Renal cortical epithelial cell (primary cell): ENCODE data around the gene IGF1R. TPM values are rescaled to one million over a fixed set of nuclear protein-coding genes. Genes with fewer than 3 reads are reported as not detected.
A peak's percentile ranks its signal among the peaks of the same experiment; 100 is the strongest.

Experiments used
- DNase-seq: peaks from one replicate; pipeline ENCODE4 v3.0.0-alpha.2; 2011; ENCODE audit warnings: low read depth
- total RNA-seq: library from RNA; depleted of rRNA; stranded (reverse); fragments of >200 nt; gene quantifications from 2 replicates; pipeline ENCODE4 v1.2.3, GENCODE V29; 2014

IGF1R gene
- total RNA-seq, 1 donor from 2014 or later, result 272 TPM

GRCh38 chr15:98703126-98703685, 54.9 kb downstream of the IGF1R start:
- DNase-seq, result no peak

GRCh38 chr15:98705070-98705469, 56.7 kb downstream of the IGF1R start:
- DNase-seq, result no peak

DNA sequence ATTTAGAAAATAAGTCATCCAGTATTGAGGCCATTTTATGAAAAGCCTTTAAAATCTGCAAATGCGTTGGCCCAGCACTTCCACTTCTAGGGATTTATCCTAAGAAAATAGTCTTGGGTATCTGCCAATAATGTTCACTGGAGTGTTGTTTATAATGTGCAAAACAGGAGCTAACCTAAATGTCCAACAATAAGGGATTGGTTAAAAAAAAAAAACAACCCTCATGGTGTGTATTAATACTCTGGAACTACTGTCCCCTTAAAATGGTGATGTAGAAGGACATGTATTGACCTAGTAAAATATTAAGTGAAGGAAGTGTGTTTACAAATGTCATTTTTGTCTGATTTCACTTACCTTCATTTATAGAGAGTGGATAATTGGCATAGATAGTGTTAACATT, 58.0 kb downstream of the IGF1R start:
- no peak for DNase-seq

GRCh38 chr15:98706986-98707385, 58.6 kb downstream of the IGF1R start:
- no peak for DNase-seq

- DNase-seq, result no peak
Observed at GRCh38 chr15:98708037-98708590, 59.8 kb downstream of the IGF1R start.

DNA sequence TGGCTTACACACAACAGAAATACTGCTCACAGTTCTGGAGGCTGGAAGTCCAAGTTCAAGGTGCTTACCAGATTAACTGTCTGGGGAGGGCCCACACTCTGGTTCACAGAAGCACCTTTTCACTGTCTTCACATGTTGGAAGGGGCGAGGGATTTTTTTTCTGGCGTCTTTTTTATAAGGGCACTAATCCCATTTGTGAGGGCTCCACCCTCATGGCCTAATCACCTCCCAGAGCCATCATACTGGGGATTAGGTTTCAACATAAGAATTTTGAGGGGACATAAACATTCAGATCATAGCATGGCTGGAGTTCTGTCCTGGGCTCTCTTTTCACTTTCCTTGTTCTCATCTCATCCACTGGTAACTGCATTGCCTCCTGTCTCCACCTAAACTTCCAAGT, 63.5 kb downstream of the IGF1R start:
- no peak for DNase-seq

DNA sequence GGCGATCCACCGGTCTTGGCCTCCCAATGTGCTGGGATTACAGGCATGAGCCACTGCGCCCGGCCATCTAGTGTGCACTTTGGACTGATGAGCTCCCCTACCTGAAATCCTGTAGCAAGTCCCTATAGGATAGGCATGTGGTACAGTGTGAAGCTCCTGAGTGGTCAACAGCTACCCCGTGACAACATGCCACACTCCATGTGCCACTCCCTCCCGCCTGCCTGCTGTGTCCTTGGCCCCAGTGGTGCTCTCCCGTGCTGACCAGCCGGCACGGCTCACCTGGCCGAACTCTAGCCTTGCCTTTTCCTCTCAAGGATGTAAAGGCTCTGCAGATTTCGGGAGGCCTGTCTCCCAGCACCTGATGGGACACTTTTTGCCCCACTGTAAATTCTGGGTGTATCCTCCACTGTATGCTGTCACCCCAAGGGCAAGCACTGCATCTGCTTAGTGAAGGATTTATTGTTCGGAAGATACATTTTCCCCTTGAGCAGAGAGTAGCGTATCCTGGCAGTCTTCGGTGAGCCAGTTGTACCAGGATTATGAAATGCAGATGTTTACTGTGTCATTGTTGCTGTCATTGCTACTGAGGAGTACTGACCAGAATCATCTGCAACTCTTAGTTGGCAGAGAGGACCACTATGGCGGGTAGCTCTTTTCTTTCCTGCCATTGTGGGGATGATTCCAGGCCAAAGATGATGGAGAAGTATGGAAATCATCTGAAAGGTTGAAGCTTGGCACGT, 64.7 kb downstream of the IGF1R start:
- DNase-seq, result no peak

DNA sequence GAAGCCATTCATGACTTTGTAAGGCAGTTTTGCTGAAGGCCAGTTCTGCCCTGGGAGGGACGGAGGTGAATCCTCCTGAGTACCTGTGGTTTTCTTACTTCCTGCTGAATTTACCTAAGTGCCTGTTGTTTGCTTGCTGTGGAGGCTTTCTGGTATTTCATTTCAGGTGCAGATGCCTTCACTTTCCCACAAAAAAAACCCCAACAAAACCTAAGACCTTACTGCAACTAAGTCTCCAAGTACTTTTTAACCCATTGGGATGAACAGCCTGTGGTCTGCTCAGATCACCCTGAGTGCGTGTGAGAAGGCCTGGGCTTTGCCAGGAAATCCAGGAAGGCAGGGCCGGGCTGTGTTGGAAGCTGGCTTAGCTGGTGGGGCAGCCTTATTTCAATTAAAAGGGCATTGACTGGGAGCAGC, 65.3 kb downstream of the IGF1R start:
- DNase-seq, result peak; percentile 32

DNA sequence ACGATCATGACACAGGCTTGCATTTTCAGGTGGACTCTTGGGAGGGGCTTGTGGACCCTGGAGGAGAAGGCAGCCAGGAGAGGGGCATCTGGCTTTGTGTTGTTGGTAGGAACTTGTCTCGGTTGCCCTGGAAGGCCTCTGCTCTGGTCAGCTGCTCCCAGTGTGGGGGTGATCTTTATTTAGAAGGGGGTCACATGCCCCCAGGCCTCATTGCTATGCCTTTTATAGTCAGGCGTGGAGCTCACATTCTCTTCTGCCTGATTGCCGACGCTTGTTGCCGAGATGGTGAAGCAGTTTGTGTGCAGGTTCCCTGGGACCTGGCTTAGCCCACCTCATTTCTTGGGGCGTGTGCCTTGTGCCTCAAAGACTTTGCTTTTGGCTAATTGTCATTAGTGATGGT, 66.6 kb downstream of the IGF1R start:
- DNase-seq, result no peak

- DNase-seq, result no peak
Observed at GRCh38 chr15:98715401-98715800, 67.1 kb downstream of the IGF1R start.

DNA sequence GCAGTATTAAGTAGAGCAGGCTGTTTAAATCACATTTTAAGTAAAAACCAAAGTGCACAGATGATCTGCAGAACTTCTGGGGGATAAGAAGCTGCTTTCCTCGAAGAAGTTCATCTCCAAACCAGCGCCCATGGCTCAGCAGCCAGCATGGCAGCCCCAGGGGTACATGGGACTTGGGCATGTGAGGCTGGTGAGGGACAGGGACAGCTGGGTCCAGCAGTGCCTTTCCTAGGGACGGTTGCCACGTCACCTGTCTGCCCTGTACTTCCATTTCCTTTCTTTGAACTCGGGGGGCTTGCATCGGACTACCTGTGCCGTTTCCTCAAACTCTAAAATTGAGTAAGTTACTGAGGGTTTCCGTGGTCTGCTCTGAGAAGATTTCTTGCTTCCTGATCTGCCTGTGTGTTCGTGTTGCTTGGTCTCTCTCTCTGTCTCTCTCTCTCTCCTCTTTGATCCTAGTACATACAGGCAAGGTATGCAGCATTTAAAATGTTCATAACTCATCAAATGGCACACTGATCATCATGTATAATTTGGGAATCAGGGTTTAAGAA, 67.6 kb downstream of the IGF1R start:
- DNase-seq, result no peak

GRCh38 chr15:98717371-98717770, 69.0 kb downstream of the IGF1R start:
- DNase-seq, result no peak

DNA sequence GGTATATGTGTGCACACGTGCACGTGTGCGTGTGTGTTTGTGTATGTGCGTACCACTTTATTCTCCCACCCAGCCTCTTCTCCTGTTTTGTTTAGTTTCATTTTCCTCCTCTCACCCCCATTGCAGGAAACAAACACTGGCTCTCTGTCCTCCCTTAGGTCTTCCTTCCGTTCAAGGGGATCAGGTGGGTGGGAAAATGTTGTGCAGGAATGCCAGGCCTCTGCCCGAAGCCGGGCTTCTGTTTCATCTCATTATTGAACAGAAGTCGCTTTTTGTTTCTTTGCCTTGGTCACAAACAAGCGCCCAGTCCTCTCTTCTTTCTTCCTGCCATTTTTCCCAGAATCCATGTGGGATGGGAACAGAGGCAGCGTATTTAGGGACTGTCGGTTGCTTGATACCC, 69.6 kb downstream of the IGF1R start:
- DNase-seq, result no peak

DNA sequence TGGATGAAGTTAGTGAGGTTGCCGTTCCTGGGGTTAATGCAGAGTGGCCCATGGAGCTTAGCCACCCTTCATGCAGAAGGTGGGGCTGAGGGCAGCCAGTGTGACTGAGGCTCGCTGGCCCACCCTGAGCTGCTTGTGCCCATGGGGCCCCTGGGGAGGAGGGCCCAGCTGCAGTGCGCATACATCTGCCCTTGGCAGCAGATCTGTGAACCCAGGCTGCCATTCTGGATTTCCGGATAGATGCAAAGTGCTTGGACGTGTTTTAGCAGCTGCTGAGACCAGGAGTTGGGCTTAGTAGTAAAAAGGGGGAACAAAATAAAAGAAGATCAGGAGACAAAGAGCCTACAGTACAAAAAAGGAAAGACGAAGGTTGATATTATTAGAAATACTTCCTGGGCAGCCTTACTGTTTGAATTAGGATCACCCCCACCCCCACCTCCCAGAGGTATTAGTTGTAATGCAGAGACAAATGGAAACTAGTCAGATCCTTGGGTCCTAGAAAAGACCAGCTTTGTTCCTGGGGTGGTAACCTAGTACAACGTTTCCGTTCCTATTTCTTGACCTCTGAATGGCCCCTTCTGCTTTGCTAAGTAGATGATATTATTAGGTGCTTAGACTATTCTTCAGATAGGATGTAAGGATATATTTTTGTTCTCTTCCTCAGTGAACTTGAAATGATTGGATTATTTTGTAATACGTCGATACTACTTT, 70.2 kb downstream of the IGF1R start:
- DNase-seq, result no peak

- no peak for DNase-seq
Observed at GRCh38 chr15:98719137-98719740, 70.9 kb downstream of the IGF1R start.

DNA sequence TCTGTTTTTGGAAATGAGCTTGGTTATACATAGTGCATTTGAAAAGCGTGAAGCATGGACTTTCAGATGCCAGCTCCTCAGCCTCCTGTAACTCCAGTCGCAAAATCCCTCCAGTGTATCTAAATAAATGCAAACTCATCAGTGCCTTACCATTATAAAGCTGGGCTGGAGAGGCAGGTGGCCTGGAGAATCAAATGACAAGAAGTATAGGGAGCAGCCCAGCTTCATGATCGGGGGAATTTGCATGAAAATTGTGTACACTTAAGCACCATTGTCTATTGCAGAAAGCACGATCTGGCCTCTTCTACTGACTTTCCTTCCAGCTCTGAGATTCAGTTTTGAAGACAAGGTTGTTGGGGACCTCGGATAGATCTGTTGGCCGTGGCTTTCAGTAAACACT, 71.7 kb downstream of the IGF1R start:
- no peak for DNase-seq

- DNase-seq, result no peak
Observed at GRCh38 chr15:98720577-98721565, 72.5 kb downstream of the IGF1R start.

GRCh38 chr15:98722209-98722608, 73.9 kb downstream of the IGF1R start:
- no peak for DNase-seq

DNA sequence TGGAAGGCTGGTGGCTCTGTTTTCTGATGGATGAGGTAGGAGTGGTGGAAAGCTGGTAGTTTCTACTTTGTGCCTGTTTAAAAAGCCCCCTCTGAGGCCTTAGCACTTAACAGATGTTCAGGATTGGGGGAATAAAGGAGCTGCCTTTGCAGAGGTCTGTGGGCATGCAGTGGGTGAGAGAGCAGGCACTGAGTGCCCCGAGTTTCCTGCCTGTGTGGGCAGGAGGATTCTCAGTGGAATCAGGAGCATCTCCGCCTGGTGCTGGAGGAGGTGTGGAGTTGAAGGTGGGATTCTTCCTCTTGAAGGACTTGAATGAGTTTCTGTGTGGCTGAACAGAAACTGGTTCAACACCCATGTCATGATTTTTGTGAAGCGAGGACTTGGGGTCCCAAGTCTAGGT, 74.3 kb downstream of the IGF1R start:
- no peak for DNase-seq

GRCh38 chr15:98723195-98723594, 74.9 kb downstream of the IGF1R start:
- no peak for DNase-seq

DNA sequence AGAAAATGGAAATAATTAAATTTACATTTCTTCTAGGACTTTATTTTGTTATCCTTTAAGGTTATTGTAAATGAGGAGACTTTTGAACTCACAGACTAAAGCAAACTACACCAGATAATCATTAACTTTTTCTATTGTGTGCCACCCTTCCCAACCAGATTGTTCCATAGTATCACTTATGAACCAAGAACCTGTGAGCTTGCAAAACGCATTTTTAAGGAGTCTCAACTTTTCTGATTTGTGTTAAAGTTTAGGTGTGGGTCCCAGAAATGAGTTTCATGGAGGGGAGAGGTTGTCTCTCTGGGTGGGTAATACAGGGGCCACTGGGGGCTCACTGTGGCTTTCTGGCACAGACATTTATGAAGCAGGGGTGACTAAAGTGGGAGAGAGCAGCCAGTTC, 75.7 kb downstream of the IGF1R start:
- DNase-seq, result peak; percentile 78
